Measurements from ENCODE around the gene DPEP3. TPM values are rescaled to one million over a fixed set of nuclear protein-coding genes. Genes with fewer than 3 reads are reported as not detected.

The DPEP3 gene
- total RNA-seq, 2 donors from 2014 or later: not detected

DNA sequence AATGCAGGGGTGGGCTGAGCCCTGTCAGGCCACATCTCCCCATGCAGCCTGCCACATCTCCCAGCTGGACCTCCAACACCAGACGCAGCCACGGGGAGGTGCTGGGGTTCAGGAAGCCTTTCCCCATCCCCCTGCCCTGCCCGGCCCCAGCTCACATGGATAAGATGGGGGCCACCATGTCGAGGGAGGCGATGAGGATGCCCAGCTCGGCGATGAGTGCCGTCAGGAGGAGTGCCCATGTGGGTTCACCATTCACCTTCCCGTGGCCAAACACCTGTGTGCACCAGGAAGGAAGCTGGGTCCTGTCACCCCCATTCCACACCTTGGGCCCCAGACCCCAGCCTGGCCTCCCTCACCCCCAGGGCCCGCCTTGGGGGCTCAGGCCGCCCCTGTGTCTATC is 30.7 kb downstream of the DPEP3 start:
- TF ChIP-seq POLR2A (IDR thresholded peaks at IDR 0.05): no peak
- TF ChIP-seq, protein P1, sequence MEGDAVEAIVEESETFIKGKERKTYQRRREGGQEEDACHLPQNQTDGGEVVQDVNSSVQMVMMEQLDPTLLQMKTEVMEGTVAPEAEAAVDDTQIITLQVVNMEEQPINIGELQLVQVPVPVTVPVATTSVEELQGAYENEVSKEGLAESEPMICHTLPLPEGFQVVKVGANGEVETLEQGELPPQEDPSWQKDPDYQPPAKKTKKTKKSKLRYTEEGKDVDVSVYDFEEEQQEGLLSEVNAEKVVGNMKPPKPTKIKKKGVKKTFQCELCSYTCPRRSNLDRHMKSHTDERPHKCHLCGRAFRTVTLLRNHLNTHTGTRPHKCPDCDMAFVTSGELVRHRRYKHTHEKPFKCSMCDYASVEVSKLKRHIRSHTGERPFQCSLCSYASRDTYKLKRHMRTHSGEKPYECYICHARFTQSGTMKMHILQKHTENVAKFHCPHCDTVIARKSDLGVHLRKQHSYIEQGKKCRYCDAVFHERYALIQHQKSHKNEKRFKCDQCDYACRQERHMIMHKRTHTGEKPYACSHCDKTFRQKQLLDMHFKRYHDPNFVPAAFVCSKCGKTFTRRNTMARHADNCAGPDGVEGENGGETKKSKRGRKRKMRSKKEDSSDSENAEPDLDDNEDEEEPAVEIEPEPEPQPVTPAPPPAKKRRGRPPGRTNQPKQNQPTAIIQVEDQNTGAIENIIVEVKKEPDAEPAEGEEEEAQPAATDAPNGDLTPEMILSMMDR (IDR thresholded peaks at IDR 0.05): no peak
- Histone ChIP-seq H3K36me3 (replicated peaks in 1 of 2; ENCODE audit: insufficient read depth in 1 of 2, low read depth in 2 of 2) (peaks cover 0 to 21% of the 10 kb centered on the region in 2 donors), H3K27ac (no peak overlapping the region), H3K9me3 (no peaks in the 10 kb centered on the region), H3K27me3 (no peaks in the 10 kb centered on the region), H3K4me1 (no peaks in the 10 kb centered on the region), H3K4me3 (no peak overlapping the region)
- WGBS, 2 donors: 92 to 95% methylated on average over 11 of the region's 11 CpGs
- intact Hi-C loops (cut with DNase I): no loop called here
- DNase-seq: no peak
- no peak for ATAC-seq

DNA sequence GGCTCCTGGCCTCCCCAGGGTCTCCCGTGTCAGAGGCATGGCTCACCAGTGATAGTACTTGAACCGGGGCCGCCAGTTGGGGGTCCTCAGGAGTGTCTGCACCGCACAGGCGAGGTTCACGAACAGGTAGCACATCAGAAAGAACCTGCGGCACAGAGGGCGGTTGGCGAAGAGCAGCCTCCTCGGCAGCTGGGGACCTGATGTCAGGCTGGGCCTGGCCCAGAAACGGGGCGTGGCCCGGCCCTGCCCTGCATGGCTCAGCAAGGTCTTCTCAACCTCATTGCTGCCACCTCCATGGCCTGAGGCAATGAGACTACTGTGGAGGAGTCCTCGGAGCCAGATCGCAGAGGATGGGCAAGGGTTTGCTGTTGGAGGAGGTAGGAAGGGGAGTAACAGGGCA is 32.3 kb downstream of the DPEP3 start:
- Histone ChIP-seq H3K36me3 (replicated peaks in 1 of 2; ENCODE audit: insufficient read depth in 1 of 2, low read depth in 2 of 2) (peaks cover 0 to 21% of the 10 kb centered on the region in 2 donors), H3K4me1 (no peaks in the 10 kb centered on the region), H3K4me3 (no peak overlapping the region), H3K27me3 (no peaks in the 10 kb centered on the region), H3K9me3 (no peaks in the 10 kb centered on the region), H3K27ac (no peak overlapping the region)
- peak in 1 of 4 donors; percentile 8 for DNase-seq
- ATAC-seq: no peak
- intact Hi-C loops (cut with DNase I): no loop called here
- 91 to 100% methylated on average over 3 to 15 of the region's 15 CpGs for WGBS, 2 donors
- TF ChIP-seq POLR2A (IDR thresholded peaks at IDR 0.05): no peak
- TF ChIP-seq, protein P1 (IDR thresholded peaks at IDR 0.05): no peak

DNA sequence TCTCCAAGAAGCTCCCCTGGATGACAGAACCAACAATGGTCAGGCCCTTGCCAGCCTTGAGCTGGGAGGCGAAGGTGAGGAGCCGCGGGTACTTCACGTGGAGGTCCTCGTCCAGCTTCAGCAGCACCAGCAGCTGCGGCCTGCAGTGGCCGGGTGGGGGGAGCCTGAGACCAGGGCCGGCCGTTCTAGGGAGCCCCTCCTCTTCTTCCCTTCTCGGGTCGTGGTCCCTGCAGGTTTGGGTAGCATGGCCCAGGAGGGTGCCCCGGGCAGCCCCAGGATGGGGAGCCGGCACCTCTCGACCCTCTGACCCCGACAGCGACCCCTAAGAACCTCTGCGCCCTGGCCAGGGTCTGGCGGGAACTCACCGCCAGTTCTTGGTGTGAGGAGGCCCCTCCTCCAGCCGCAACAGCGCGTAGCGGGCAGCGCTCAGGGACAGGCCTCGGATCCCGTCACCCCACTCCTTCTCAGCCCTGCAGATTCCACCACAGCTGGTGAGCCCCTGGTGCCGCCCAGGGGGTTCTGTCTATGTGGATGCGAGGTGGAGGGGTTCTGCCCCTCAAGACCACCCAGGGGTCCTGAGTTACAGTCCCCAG is 33.2 kb downstream of the DPEP3 start:
- ATAC-seq (no peak), DNase-seq (peak in 1 of 4 donors; percentile 14)
- Histone ChIP-seq H3K27me3 (no peaks in the 10 kb centered on the region), H3K36me3 (replicated peaks in 1 of 2; ENCODE audit: insufficient read depth in 1 of 2, low read depth in 2 of 2) (peaks cover 0 to 21% of the 10 kb centered on the region in 2 donors), H3K27ac (no peak overlapping the region), H3K4me1 (no peaks in the 10 kb centered on the region), H3K4me3 (no peak overlapping the region), H3K9me3 (no peaks in the 10 kb centered on the region)
- TF ChIP-seq POLR2A (IDR thresholded peaks at IDR 0.05): no peak
- TF ChIP-seq, protein P1 (IDR thresholded peaks at IDR 0.05): no peak
- WGBS, 2 donors: 91 to 92% methylated on average over 5 to 25 of the region's 28 CpGs
- intact Hi-C loops (cut with DNase I): no loop called here

DNA sequence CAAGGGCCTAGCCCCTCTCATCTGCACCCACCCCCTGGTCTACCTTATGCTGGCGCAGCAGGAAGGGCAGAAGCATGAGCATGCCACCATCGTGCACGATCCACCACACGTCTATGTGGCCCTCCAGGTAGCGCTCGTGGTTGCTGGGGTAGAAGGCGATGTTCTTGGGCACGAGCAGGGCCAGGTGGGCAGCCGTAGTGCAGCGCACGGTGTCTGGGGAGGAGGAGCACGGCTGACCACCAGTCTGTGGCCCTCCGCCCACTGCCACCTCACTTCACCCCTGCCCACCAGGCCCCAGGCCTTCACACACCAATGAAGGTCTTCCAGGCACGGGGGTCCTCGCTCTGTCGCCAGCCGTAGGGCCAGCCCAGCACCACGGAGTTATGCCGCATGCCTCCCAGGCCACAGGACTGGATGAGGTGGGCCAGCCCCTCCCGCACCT is 34.1 kb downstream of the DPEP3 start:
- peak in 1 of 4 donors; percentile 11 for DNase-seq

More for the DNA sequence above, 34.1 kb downstream of the DPEP3 start:
- Histone ChIP-seq H3K27ac (no peak overlapping the region), H3K4me1 (no peaks in the 10 kb centered on the region), H3K4me3 (no peak overlapping the region), H3K27me3 (no peaks in the 10 kb centered on the region), H3K9me3 (no peaks in the 10 kb centered on the region), H3K36me3 (replicated peaks in 1 of 2; ENCODE audit: insufficient read depth in 1 of 2, low read depth in 2 of 2) (peaks cover 0 to 13% of the 10 kb centered on the region in 2 donors)
- ATAC-seq: no peak
- TF ChIP-seq, protein P1 (IDR thresholded peaks at IDR 0.05): no peak
- TF ChIP-seq POLR2A (IDR thresholded peaks at IDR 0.05): no peak
- 92 to 96% methylated on average over 8 to 20 of the region's 20 CpGs for WGBS, 2 donors
- intact Hi-C loops (cut with DNase I): no loop called here

Measured in body of pancreas (tissue), 4 donors.